Activated CD8-positive, alpha-beta T cell treated with anti-CD3 and anti-CD28 coated beads for 36 hours (primary cell): ENCODE results near the gene YBX3. TPM values are rescaled to one million over a fixed set of nuclear protein-coding genes. Genes with fewer than 3 reads are reported as not detected.

Experiments
- ATAC-seq: fragments of 200-7000 bp; cut with Tn5 transposase; one replicate; pipeline ENCODE4 v1.10.0; 2021; ENCODE audit warnings: mild to moderate bottlenecking, moderate library complexity
- CTCF ChIA-PET: fragments of 350-600 bp; sonication (Branson Sonifier 250); formaldehyde crosslinking; loops from one replicate; lab custom pipeline; 2021; ENCODE audit warnings: antibody characterized with exemption; lab: Charles Lee
- POLR2A ChIA-PET: fragments of 350-600 bp; sonication (Branson Sonifier 250); formaldehyde crosslinking; loops from one replicate; lab custom pipeline; 2021; ENCODE audit warnings: antibody characterized with exemption; lab: Charles Lee
- DNase-seq: peaks from one replicate; pipeline ENCODE4 v3.0.0-alpha.2; 2020
- H3K27ac Mint-ChIP-seq: one replicate; pipeline ENCODE4 v1.8.0; 2021; ENCODE audit warnings: mild to moderate bottlenecking, mixed read lengths
- H3K27me3 Mint-ChIP-seq: one replicate; pipeline ENCODE4 v1.8.0; 2021; ENCODE audit warnings: mixed read lengths
- H3K36me3 Mint-ChIP-seq: one replicate; pipeline ENCODE4 v1.8.0; 2021; ENCODE audit warnings: low read depth, mixed read lengths
- H3K4me1 Mint-ChIP-seq: one replicate; pipeline ENCODE4 v1.8.0; 2021; ENCODE audit warnings: low read depth, mixed read lengths
- H3K4me3 Mint-ChIP-seq: one replicate; pipeline ENCODE4 v1.8.0; 2021; ENCODE audit warnings: mild to moderate bottlenecking, moderate library complexity, mixed read lengths
- H3K9me3 Mint-ChIP-seq: one replicate; pipeline ENCODE4 v1.8.0; 2021; ENCODE audit warnings: mixed read lengths
- CTCF ChIP-seq: fragments of 200-600 bp; IDR thresholded peaks from one replicate; pipeline ENCODE4 v1.8.0; 2022; ENCODE audit warnings: antibody characterized with exemption, mild to moderate bottlenecking
- intact Hi-C: fragments of 100-400 bp; cut with micrococcal nuclease; formaldehyde crosslinking; loops from one replicate; pipeline ENCODE4 v1.10.0; 2022
- total RNA-seq, 2 experiments: library from RNA; stranded (reverse); gene quantifications; one replicate each; pipeline ENCODE4 v1.2.3, GENCODE V29; 2021

YBX3 gene
- total RNA-seq, 2 experiments from 2014 or later: 258 to 273 TPM

GRCh38 chr12:10720974-10721650, 2.0 kb downstream of the YBX3 start:
- Mint-ChIP-seq H3K4me1 (peaks cover 56% of the 10 kb centered on the region), H3K27me3 (peaks cover 19% of the 10 kb centered on the region), H3K27ac (peak overlapping the region; percentile 99), H3K4me3 (peak overlapping the region; percentile 98), H3K9me3 (no peaks in the 10 kb centered on the region), H3K36me3 (peaks cover 44% of the 10 kb centered on the region)
- ChIA-PET POLR2A (interaction anchor here (0.6 to 2.2 kb wide), 2 partner anchors 14 to 1580 kb away, joined by 3 to 7 read pairs; no protein-coding TSS in a partner anchor), CTCF (interaction anchor here (4.4 kb wide), 1 partner anchor 29 kb away, joined by 28 read pairs; no protein-coding TSS in a partner anchor)
- DNase-seq: no peak
- intact Hi-C loops: no loop called here
- ATAC-seq: no peak
- TF ChIP-seq CTCF: no peak

GRCh38 chr12:10719482-10719881, 3.6 kb downstream of the YBX3 start:
- ChIA-PET POLR2A (interaction anchor here (1.1 kb wide), 1 partner anchor 106 kb away, joined by 3 read pairs; the partner anchor contains the start of gene MAGOHB), CTCF (interaction anchor here (1.4 to 4.4 kb wide), 3 partner anchors 11 to 483 kb away, joined by 3 to 28 read pairs (median 5); no protein-coding TSS in a partner anchor)
- H3K36me3 Mint-ChIP-seq: peaks cover 54% of the 10 kb centered on the region
- H3K4me3 Mint-ChIP-seq: no peak overlapping the region
- peaks cover 9% of the 10 kb centered on the region for H3K27me3 Mint-ChIP-seq
- H3K4me1 Mint-ChIP-seq: peaks cover 66% of the 10 kb centered on the region
- no peak for TF ChIP-seq CTCF
- DNase-seq (no peak), ATAC-seq (no peak)
- H3K9me3 Mint-ChIP-seq: no peaks in the 10 kb centered on the region
- no peak overlapping the region for H3K27ac Mint-ChIP-seq
- intact Hi-C loops: no loop called here

- peaks cover 56% of the 10 kb centered on the region for H3K4me1 Mint-ChIP-seq
- no peak for ATAC-seq
- ChIA-PET CTCF (interaction anchor here (1.1 to 4.4 kb wide), 3 partner anchors 10 to 31 kb away, joined by 3 to 28 read pairs (median 5); no protein-coding TSS in a partner anchor), POLR2A (interaction anchor here (1.4 kb wide), 1 partner anchor 10 kb away, joined by 4 read pairs; no protein-coding TSS in a partner anchor)
- H3K36me3 Mint-ChIP-seq: peaks cover 64% of the 10 kb centered on the region
- no peak overlapping the region for H3K27ac Mint-ChIP-seq
- DNase-seq: no peak
- H3K4me3 Mint-ChIP-seq: no peak overlapping the region
- H3K27me3 Mint-ChIP-seq: no peaks in the 10 kb centered on the region
- no peak for TF ChIP-seq CTCF
- intact Hi-C loops: no loop called here
- H3K9me3 Mint-ChIP-seq: no peaks in the 10 kb centered on the region
These were observed 4.8 kb downstream of the YBX3 start for GRCh38 chr12:10718279-10718821.

GRCh38 chr12:10717410-10717809, 5.7 kb downstream of the YBX3 start:
- DNase-seq: no peak
- ChIA-PET POLR2A (interaction anchor here (0.7 kb wide), 1 partner anchor 11 kb away, joined by 4 read pairs; no protein-coding TSS in a partner anchor), CTCF (interaction anchor here (1.1 to 4.4 kb wide), 2 partner anchors 18 to 32 kb away, joined by 3 to 28 read pairs; no protein-coding TSS in a partner anchor)
- ATAC-seq: no peak
- Mint-ChIP-seq H3K4me3 (no peak overlapping the region), H3K36me3 (peaks cover 72% of the 10 kb centered on the region), H3K27me3 (no peaks in the 10 kb centered on the region), H3K27ac (no peak overlapping the region), H3K9me3 (no peaks in the 10 kb centered on the region), H3K4me1 (peaks cover 56% of the 10 kb centered on the region)
- intact Hi-C loops: no loop called here
- no peak for TF ChIP-seq CTCF
